WTC11 (cell line): ENCODE data around the gene DNM3. TPM values are rescaled to one million over a fixed set of nuclear protein-coding genes. Genes with fewer than 3 reads are reported as not detected.

Experiments
- ATAC-seq: fragments of 200-7000 bp; cut with Tn5 transposase; 2 replicates; pipeline ENCODE4 v1.10.0; 2021; ENCODE audit warnings: mild to moderate bottlenecking, moderate library complexity
- CTCF ChIA-PET: fragments of 300-600 bp; sonication (Branson Sonifier 250); formaldehyde crosslinking; loops from one replicate; lab custom pipeline; 2021; ENCODE audit warnings: antibody characterized with exemption; lab: Charles Lee
- POLR2A ChIA-PET: fragments of 350-600 bp; sonication (Branson Sonifier 250); formaldehyde crosslinking; loops from one replicate; lab custom pipeline; 2021; ENCODE audit warnings: antibody characterized with exemption; lab: Charles Lee
- DNase-seq: peaks from one replicate; pipeline ENCODE4 v3.0.0; 2021; ENCODE audit warnings: low spot score
- H3K27ac Mint-ChIP-seq: 2 replicates; pipeline ENCODE4 v1.8.0; 2021; ENCODE audit warnings: mixed read lengths
- H3K27me3 Mint-ChIP-seq: 2 replicates; pipeline ENCODE4 v1.8.0; 2021; ENCODE audit warnings: low read depth, mild to moderate bottlenecking, moderate library complexity, mixed read lengths
- H3K36me3 Mint-ChIP-seq: 2 replicates; pipeline ENCODE4 v1.8.0; 2021; ENCODE audit warnings: mixed read lengths
- H3K4me1 Mint-ChIP-seq: 2 replicates; pipeline ENCODE4 v1.8.0; 2022; ENCODE audit warnings: mixed read lengths
- H3K4me3 Mint-ChIP-seq: 2 replicates; pipeline ENCODE4 v1.8.0; 2021; ENCODE audit warnings: mild to moderate bottlenecking, moderate library complexity, mixed read lengths
- H3K9me3 Mint-ChIP-seq: 2 replicates; pipeline ENCODE4 v1.8.0; 2021; ENCODE audit warnings: mixed read lengths
- CBFB ChIP-seq: sonication (generic); formaldehyde crosslinking; IDR thresholded peaks from 2 replicates; pipeline ENCODE4 v1.8.1; 2022; ENCODE audit warnings: mild to moderate bottlenecking, low read depth, missing genetic modification reagents
- EMX1 ChIP-seq: fragments of 250-450 bp; sonication (Bioruptor Pico); IDR thresholded peaks from 2 replicates; pipeline ENCODE4 v1.8.0; 2021; ENCODE audit warnings: mild to moderate bottlenecking
- FOXK1 ChIP-seq: sonication (generic); formaldehyde crosslinking; IDR thresholded peaks from 2 replicates; pipeline ENCODE4 v1.8.0; 2022; ENCODE audit warnings: mild to moderate bottlenecking, moderate library complexity, missing genetic modification reagents
- IRF2 ChIP-seq: sonication (generic); formaldehyde crosslinking; IDR thresholded peaks from 2 replicates; pipeline ENCODE4 v1.8.0; 2022; ENCODE audit warnings: low read depth, missing genetic modification reagents, borderline replicate concordance
- JAZF1 ChIP-seq: fragments of 250-450 bp; sonication (Bioruptor Pico); IDR thresholded peaks from 2 replicates; pipeline ENCODE4 v1.9.0; 2021; ENCODE audit warnings: moderate library complexity, mild to moderate bottlenecking, inconsistent platforms
- NR3C1 ChIP-seq: sonication (generic); formaldehyde crosslinking; conservative IDR thresholded peaks from 2 replicates; pipeline ENCODE4 v1.8.1; 2023; ENCODE audit warnings: low read depth, mild to moderate bottlenecking, missing genetic modification reagents
- SMAD4 ChIP-seq: sonication (generic); formaldehyde crosslinking; IDR thresholded peaks from 2 replicates; pipeline ENCODE4 v1.8.0; 2022; ENCODE audit warnings: mild to moderate bottlenecking, missing genetic modification reagents
- ZBTB21 ChIP-seq: sonication (generic); formaldehyde crosslinking; IDR thresholded peaks from 2 replicates; pipeline ENCODE4 v1.8.1; 2023; ENCODE audit warnings: mild to moderate bottlenecking, missing genetic modification reagents, borderline replicate concordance
- ZNF219 ChIP-seq: sonication (generic); formaldehyde crosslinking; IDR thresholded peaks from 2 replicates; pipeline ENCODE4 v1.8.0; 2023; ENCODE audit warnings: missing genetic modification reagents, mild to moderate bottlenecking, borderline replicate concordance
- total RNA-seq: library from RNA; stranded (reverse); gene quantifications from 3 replicates; pipeline ENCODE4 v1.2.3, GENCODE V29; 2021
- TF ChIP-seq, protein P1 (sequence below): sonication (generic); formaldehyde crosslinking; IDR thresholded peaks from 2 replicates; pipeline ENCODE4 v1.8.1; 2023; ENCODE audit warnings: mild to moderate bottlenecking, missing genetic modification reagents
- TF ChIP-seq, protein P2 (sequence below): sonication (generic); formaldehyde crosslinking; IDR thresholded peaks from 2 replicates; pipeline ENCODE4 v1.8.1; 2022; ENCODE audit warnings: mild to moderate bottlenecking, moderate library complexity, missing genetic modification reagents
- TF ChIP-seq, protein P3 (sequence below): sonication (generic); formaldehyde crosslinking; IDR thresholded peaks from 2 replicates; pipeline ENCODE4 v1.8.1; 2023; ENCODE audit warnings: mild to moderate bottlenecking, missing genetic modification reagents
- TF ChIP-seq, protein P4 (sequence below): sonication (generic); formaldehyde crosslinking; IDR thresholded peaks from 2 replicates; pipeline ENCODE4 v1.8.1; 2022; ENCODE audit warnings: missing genetic modification reagents, borderline replicate concordance
- TF ChIP-seq, protein P5 (sequence below): sonication (generic); formaldehyde crosslinking; IDR thresholded peaks from 2 replicates; pipeline ENCODE4 v1.8.0; 2022; ENCODE audit warnings: mild to moderate bottlenecking, missing genetic modification reagents
- TF ChIP-seq, protein P6 (sequence below): sonication (generic); formaldehyde crosslinking; IDR thresholded peaks from 2 replicates; pipeline ENCODE4 v1.8.0; 2022; ENCODE audit warnings: missing genetic modification reagents
- TF ChIP-seq, protein P7 (sequence below): fragments of 250-450 bp; sonication (Bioruptor Pico); IDR thresholded peaks from 2 replicates; pipeline ENCODE4 v1.8.0; 2021; ENCODE audit warnings: mild to moderate bottlenecking
- TF ChIP-seq, protein P8 (sequence below): sonication (generic); formaldehyde crosslinking; IDR thresholded peaks from 2 replicates; pipeline ENCODE4 v1.8.1; 2023; ENCODE audit warnings: mild to moderate bottlenecking, missing genetic modification reagents, moderate library complexity

Gene DNM3
- total RNA-seq, 1 experiment from 2014 or later: 1.9 TPM

DNA sequence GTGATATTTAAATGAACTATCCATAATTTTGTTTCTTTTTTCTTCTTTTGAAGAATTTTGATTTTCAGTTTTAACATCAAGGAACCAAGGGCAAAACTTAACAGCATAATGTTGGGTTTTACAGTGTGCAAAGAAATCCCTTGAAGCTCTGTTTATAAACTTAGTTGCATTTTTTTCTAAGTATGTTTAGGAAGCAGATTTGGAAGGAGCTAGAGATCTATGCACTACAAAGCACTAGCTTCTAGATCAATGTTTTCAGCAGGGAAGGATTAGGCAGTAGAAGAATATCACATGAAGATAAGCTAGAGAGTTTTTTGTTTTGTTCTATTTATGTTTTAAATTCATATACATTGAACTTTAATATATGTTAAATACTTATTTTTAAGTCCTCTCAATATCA lies 328.5 kb downstream of the DNM3 start (continued):
- TF ChIP-seq, protein P1, sequence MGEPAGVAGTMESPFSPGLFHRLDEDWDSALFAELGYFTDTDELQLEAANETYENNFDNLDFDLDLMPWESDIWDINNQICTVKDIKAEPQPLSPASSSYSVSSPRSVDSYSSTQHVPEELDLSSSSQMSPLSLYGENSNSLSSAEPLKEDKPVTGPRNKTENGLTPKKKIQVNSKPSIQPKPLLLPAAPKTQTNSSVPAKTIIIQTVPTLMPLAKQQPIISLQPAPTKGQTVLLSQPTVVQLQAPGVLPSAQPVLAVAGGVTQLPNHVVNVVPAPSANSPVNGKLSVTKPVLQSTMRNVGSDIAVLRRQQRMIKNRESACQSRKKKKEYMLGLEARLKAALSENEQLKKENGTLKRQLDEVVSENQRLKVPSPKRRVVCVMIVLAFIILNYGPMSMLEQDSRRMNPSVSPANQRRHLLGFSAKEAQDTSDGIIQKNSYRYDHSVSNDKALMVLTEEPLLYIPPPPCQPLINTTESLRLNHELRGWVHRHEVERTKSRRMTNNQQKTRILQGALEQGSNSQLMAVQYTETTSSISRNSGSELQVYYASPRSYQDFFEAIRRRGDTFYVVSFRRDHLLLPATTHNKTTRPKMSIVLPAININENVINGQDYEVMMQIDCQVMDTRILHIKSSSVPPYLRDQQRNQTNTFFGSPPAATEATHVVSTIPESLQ (CRISPR knock-in tag): no peak
- no peak for TF ChIP-seq NR3C1 (CRISPR knock-in tag)
- TF ChIP-seq, protein P2, sequence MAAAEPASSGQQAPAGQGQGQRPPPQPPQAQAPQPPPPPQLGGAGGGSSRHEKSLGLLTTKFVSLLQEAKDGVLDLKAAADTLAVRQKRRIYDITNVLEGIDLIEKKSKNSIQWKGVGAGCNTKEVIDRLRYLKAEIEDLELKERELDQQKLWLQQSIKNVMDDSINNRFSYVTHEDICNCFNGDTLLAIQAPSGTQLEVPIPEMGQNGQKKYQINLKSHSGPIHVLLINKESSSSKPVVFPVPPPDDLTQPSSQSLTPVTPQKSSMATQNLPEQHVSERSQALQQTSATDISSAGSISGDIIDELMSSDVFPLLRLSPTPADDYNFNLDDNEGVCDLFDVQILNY (CRISPR knock-in tag): no peak
- TF ChIP-seq JAZF1 (CRISPR knock-in tag): no peak
- TF ChIP-seq, protein P3, sequence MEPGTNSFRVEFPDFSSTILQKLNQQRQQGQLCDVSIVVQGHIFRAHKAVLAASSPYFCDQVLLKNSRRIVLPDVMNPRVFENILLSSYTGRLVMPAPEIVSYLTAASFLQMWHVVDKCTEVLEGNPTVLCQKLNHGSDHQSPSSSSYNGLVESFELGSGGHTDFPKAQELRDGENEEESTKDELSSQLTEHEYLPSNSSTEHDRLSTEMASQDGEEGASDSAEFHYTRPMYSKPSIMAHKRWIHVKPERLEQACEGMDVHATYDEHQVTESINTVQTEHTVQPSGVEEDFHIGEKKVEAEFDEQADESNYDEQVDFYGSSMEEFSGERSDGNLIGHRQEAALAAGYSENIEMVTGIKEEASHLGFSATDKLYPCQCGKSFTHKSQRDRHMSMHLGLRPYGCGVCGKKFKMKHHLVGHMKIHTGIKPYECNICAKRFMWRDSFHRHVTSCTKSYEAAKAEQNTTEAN (CRISPR knock-in tag): no peak
- TF ChIP-seq EMX1 (CRISPR knock-in tag): no peak
- TF ChIP-seq, protein P4, sequence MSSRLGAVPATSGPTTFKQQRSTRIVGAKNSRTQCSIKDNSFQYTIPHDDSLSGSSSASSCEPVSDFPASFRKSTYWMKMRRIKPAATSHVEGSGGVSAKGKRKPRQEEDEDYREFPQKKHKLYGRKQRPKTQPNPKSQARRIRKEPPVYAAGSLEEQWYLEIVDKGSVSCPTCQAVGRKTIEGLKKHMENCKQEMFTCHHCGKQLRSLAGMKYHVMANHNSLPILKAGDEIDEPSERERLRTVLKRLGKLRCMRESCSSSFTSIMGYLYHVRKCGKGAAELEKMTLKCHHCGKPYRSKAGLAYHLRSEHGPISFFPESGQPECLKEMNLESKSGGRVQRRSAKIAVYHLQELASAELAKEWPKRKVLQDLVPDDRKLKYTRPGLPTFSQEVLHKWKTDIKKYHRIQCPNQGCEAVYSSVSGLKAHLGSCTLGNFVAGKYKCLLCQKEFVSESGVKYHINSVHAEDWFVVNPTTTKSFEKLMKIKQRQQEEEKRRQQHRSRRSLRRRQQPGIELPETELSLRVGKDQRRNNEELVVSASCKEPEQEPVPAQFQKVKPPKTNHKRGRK: no peak
- TF ChIP-seq, protein P5, sequence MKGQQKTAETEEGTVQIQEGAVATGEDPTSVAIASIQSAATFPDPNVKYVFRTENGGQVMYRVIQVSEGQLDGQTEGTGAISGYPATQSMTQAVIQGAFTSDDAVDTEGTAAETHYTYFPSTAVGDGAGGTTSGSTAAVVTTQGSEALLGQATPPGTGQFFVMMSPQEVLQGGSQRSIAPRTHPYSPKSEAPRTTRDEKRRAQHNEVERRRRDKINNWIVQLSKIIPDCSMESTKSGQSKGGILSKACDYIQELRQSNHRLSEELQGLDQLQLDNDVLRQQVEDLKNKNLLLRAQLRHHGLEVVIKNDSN (CRISPR knock-in tag): no peak

DNA sequence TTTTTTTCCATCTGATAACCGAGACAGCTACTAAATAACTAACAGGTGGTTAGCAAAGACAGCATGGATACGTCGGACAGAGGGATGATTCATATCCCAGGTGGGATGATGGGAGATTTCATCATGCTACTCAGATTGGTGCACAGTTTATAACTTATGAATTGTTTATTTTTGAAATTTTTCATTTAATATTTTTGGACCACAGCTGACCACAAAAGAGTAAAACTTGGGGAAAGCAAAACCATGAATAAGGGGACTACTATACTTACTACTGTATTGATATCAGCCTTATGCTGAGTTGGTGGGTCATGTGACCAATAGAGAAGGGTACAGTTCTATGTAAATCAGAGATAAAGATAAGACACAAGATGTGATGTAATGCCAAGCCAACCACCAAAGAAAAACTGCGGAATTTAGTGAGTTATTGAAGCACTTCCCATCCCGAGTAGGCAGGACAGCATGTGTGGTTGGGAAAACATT lies 331.1 kb downstream of the DNM3 start:
- no peaks in the 10 kb centered on the region for H3K27me3 Mint-ChIP-seq
- TF ChIP-seq, protein P6, sequence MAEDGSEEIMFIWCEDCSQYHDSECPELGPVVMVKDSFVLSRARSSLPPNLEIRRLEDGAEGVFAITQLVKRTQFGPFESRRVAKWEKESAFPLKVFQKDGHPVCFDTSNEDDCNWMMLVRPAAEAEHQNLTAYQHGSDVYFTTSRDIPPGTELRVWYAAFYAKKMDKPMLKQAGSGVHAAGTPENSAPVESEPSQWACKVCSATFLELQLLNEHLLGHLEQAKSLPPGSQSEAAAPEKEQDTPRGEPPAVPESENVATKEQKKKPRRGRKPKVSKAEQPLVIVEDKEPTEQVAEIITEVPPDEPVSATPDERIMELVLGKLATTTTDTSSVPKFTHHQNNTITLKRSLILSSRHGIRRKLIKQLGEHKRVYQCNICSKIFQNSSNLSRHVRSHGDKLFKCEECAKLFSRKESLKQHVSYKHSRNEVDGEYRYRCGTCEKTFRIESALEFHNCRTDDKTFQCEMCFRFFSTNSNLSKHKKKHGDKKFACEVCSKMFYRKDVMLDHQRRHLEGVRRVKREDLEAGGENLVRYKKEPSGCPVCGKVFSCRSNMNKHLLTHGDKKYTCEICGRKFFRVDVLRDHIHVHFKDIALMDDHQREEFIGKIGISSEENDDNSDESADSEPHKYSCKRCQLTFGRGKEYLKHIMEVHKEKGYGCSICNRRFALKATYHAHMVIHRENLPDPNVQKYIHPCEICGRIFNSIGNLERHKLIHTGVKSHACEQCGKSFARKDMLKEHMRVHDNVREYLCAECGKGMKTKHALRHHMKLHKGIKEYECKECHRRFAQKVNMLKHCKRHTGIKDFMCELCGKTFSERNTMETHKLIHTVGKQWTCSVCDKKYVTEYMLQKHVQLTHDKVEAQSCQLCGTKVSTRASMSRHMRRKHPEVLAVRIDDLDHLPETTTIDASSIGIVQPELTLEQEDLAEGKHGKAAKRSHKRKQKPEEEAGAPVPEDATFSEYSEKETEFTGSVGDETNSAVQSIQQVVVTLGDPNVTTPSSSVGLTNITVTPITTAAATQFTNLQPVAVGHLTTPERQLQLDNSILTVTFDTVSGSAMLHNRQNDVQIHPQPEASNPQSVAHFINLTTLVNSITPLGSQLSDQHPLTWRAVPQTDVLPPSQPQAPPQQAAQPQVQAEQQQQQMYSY (CRISPR knock-in tag): no peak
- CTCF ChIA-PET: no interaction called here
- 0 out of 2 replicates have a peak, but pooled peaks cover 2% of the 10 kb centered on the region for H3K9me3 Mint-ChIP-seq
- H3K36me3 Mint-ChIP-seq: no peaks in the 10 kb centered on the region
- POLR2A ChIA-PET: no interaction called here
- no peak for ATAC-seq
- no peak for DNase-seq
- H3K27ac Mint-ChIP-seq: no peak overlapping the region
- H3K4me1 Mint-ChIP-seq: no peaks in the 10 kb centered on the region
- no peak overlapping the region for H3K4me3 Mint-ChIP-seq

DNA sequence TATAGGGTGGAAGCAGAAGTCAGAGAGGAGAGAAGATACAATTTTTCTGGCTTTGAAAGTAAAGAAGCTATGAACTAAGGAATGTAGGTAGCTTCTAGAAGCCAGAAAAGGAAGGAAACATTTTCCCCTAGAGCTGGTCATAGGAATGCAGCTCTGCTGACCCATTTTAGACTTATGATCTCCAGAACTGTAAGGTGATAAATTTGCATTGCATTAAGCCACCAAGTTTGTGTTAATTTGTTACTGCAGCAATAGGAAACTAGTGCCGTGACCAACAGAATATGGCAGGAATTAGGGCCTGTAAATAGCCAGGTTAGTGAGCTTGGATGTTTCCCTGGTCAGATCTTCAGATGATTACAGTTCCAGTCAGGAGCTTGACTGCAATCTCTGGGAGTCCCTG lies 334.9 kb downstream of the DNM3 start:
- POLR2A ChIA-PET: no interaction called here
- TF ChIP-seq, protein P7, sequence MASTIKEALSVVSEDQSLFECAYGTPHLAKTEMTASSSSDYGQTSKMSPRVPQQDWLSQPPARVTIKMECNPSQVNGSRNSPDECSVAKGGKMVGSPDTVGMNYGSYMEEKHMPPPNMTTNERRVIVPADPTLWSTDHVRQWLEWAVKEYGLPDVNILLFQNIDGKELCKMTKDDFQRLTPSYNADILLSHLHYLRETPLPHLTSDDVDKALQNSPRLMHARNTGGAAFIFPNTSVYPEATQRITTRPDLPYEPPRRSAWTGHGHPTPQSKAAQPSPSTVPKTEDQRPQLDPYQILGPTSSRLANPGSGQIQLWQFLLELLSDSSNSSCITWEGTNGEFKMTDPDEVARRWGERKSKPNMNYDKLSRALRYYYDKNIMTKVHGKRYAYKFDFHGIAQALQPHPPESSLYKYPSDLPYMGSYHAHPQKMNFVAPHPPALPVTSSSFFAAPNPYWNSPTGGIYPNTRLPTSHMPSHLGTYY (CRISPR knock-in tag): no peak
- TF ChIP-seq JAZF1 (CRISPR knock-in tag) (no peak), ZBTB21 (CRISPR knock-in tag) (no peak), CBFB (CRISPR knock-in tag) (no peak), IRF2 (CRISPR knock-in tag) (no peak), FOXK1 (CRISPR knock-in tag) (no peak), ZNF219 (CRISPR knock-in tag) (no peak), SMAD4 (CRISPR knock-in tag) (no peak)
- TF ChIP-seq, protein P5 (CRISPR knock-in tag): no peak
- TF ChIP-seq, protein P8, sequence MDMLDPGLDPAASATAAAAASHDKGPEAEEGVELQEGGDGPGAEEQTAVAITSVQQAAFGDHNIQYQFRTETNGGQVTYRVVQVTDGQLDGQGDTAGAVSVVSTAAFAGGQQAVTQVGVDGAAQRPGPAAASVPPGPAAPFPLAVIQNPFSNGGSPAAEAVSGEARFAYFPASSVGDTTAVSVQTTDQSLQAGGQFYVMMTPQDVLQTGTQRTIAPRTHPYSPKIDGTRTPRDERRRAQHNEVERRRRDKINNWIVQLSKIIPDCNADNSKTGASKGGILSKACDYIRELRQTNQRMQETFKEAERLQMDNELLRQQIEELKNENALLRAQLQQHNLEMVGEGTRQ: no peak

More for the DNA sequence above, 334.9 kb downstream of the DNM3 start:
- Mint-ChIP-seq H3K4me1 (peaks cover 8% of the 10 kb centered on the region), H3K27ac (no peak overlapping the region), H3K27me3 (no peaks in the 10 kb centered on the region; the same call in 1 of the 2 replicates), H3K36me3 (no peaks in the 10 kb centered on the region), H3K9me3 (no peaks in the 10 kb centered on the region), H3K4me3 (no peak overlapping the region)
- CTCF ChIA-PET: no interaction called here
- DNase-seq (no peak), ATAC-seq (no peak)
